ENCODE results near the gene ZDHHC20. TPM values are rescaled to one million over a fixed set of nuclear protein-coding genes. Genes with fewer than 3 reads are reported as not detected.
"Not testable (repeated sequence)": the region's sequence is repeated elsewhere in the genome, so short reads cannot be mapped to it uniquely, and the experiment has no call there.

ZDHHC20 gene
- total RNA-seq, 1 experiment from 2014 or later, result 56.6 TPM

- no peak for DNase-seq
- Histone ChIP-seq H3K36me3 (replicated peaks; ENCODE audit: control insufficient read depth, insufficient read depth, low read length) (peaks cover 5% of the 10 kb centered on the region), H3K27me3 (ENCODE audit: control insufficient read depth, insufficient read depth, low read length) (no peaks in the 10 kb centered on the region), H3K4me3 (ENCODE audit: insufficient read depth, low read depth, low read length) (no peak overlapping the region)
Measured at GRCh38 chr13:21405309-21405708, 53.8 kb downstream of the ZDHHC20 start.

DNA sequence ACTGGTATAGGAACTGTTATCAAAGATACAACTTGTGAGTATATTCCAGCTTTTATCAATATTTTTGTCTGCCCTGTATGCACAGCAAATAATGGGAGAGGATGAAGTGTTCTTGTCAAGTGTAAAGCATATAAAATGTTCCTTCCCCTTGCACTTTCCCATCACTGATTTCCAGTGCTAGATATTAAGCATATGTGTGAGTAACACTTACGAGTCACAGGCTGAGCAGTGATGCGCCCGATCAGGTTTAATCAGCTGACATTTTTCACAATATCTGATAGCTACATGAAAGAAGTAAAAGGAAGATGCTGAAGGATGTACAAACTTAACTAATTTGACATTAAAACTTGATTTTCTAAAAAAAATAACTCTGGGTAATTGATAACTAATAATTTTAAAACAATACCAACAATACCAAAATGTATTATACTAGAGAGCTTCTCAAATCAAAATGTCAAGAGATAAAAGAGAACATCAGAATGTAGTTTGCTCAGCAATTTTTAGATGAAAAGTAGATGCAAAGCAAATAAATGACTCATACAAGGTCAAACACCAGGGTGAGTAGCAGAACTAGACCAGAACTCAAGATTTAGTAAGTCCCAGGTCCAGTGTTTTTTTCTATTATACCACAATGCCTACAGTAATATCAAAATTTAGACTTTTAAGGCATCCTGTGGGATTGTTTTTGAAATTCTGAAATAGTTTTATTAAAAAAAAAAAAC is 56.4 kb downstream of the ZDHHC20 start:
- no peak overlapping the region for H3K4me3 ChIP-seq (ENCODE audit: insufficient read depth, low read depth, low read length)
- H3K36me3 ChIP-seq (replicated peaks; ENCODE audit: control insufficient read depth, insufficient read depth, low read length), result peaks cover 4% of the 10 kb centered on the region
- no peaks in the 10 kb centered on the region for H3K27me3 ChIP-seq (ENCODE audit: control insufficient read depth, insufficient read depth, low read length)
- no peak for DNase-seq

- H3K36me3 ChIP-seq (replicated peaks; ENCODE audit: control insufficient read depth, insufficient read depth, low read length), result peaks cover 5% of the 10 kb centered on the region
Measured at GRCh38 chr13:21399741-21400140, 59.4 kb downstream of the ZDHHC20 start.

GRCh38 chr13:21395953-21396352 is 63.1 kb downstream of the ZDHHC20 start:
- H3K4me3 ChIP-seq (ENCODE audit: insufficient read depth, low read depth, low read length), result no peak overlapping the region
- no peaks in the 10 kb centered on the region for H3K27me3 ChIP-seq (ENCODE audit: control insufficient read depth, insufficient read depth, low read length)
- DNase-seq, result no peak
- H3K36me3 ChIP-seq (replicated peaks; ENCODE audit: control insufficient read depth, insufficient read depth, low read length), result peaks cover 3% of the 10 kb centered on the region

More at GRCh38 chr13:21399741-21400140, 59.4 kb downstream of the ZDHHC20 start:
- Histone ChIP-seq H3K27me3 (ENCODE audit: control insufficient read depth, insufficient read depth, low read length) (no peaks in the 10 kb centered on the region), H3K4me3 (ENCODE audit: insufficient read depth, low read depth, low read length) (no peak overlapping the region)
- no peak for DNase-seq

- Histone ChIP-seq H3K27me3 (ENCODE audit: control insufficient read depth, insufficient read depth, low read length) (no peaks in the 10 kb centered on the region), H3K36me3 (replicated peaks; ENCODE audit: control insufficient read depth, insufficient read depth, low read length) (no peaks in the 10 kb centered on the region; the same call in none of the 2 replicates), H3K4me3 (ENCODE audit: insufficient read depth, low read depth, low read length) (no peak overlapping the region)
- DNase-seq, result no peak
Measured at GRCh38 chr13:21389124-21389523, 70.0 kb downstream of the ZDHHC20 start.

DNA sequence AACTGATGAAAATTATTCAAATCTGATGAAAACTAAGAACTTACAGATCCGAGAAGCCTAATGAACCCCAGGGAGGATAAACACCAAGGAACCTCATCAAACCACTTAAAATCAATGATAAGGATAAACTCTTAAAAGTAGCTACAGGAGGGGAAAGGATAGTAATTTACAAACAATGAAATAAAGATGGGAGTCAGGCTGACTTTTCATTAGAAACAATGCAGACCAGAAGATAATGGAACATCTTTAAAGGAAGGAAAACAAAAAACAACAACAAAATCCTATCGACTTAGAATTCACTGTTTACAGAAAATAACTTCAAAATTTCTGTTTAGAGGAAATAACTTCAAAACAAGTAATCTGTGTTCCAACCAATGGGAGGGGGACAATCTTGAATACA is 73.4 kb downstream of the ZDHHC20 start:
- no peak overlapping the region for H3K4me3 ChIP-seq (ENCODE audit: insufficient read depth, low read depth, low read length)
- DNase-seq, result no peak

DNA sequence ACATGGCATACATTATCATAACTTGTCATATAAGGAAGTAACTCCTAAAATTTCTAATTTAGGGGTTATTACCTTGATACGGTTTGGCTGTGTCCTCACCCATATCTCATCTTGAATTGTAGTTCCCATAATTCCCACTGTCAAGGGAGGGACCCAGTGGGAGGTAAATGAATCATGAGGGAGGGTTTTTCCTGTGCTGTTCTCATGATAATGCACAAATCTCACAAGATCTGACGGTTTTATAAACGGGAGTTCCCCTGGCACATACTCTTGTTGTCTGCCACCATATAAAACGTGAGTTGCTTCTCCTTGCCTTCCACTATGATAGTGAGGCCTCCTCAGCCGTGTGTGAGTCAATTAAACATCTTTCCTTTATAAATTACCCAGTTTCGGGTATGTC is 76.0 kb downstream of the ZDHHC20 start:
- H3K4me3 ChIP-seq (ENCODE audit: insufficient read depth, low read depth, low read length), result no peak overlapping the region
- H3K36me3 ChIP-seq (replicated peaks; ENCODE audit: control insufficient read depth, insufficient read depth, low read length), result no peaks in the 10 kb centered on the region; the same call in none of the 2 replicates
- H3K27me3 ChIP-seq (ENCODE audit: control insufficient read depth, insufficient read depth, low read length), result no peaks in the 10 kb centered on the region
- no peak for DNase-seq

More for the DNA sequence above, 73.4 kb downstream of the ZDHHC20 start:
- Histone ChIP-seq H3K36me3 (replicated peaks; ENCODE audit: control insufficient read depth, insufficient read depth, low read length) (no peaks in the 10 kb centered on the region; the same call in none of the 2 replicates), H3K27me3 (ENCODE audit: control insufficient read depth, insufficient read depth, low read length) (no peaks in the 10 kb centered on the region)

- DNase-seq, result not testable (repeated sequence)
Measured at GRCh38 chr13:21376998-21377985, 81.8 kb downstream of the ZDHHC20 start.

DNA sequence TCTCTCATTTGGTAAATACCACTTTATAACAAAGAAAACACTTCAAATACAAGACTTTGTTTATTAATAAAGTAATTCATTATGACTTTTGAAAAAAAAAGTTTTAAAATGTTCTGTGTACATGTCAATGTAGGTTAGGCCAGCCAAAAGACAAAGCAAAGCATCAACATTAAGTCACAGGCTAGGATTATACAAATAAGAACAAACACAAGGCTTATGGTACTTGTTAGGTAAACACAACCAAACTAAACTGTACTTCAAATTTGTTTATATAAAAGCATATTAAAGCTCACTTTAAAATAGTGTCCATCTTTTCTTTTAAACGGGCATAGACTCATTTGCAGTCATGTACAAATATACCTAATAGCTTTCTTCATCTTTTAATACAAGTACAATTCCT is 86.6 kb downstream of the ZDHHC20 start:
- no peak overlapping the region for H3K4me3 ChIP-seq (ENCODE audit: insufficient read depth, low read depth, low read length)
- DNase-seq, result no peak
- H3K27me3 ChIP-seq (ENCODE audit: control insufficient read depth, insufficient read depth, low read length), result no peaks in the 10 kb centered on the region
- peaks cover 5% of the 10 kb centered on the region for H3K36me3 ChIP-seq (replicated peaks; ENCODE audit: control insufficient read depth, insufficient read depth, low read length)

More at GRCh38 chr13:21376998-21377985, 81.8 kb downstream of the ZDHHC20 start:
- not testable (repeated sequence) for H3K4me3 ChIP-seq (ENCODE audit: insufficient read depth, low read depth, low read length); H3K27me3 ChIP-seq (ENCODE audit: control insufficient read depth, insufficient read depth, low read length); H3K36me3 ChIP-seq (replicated peaks; ENCODE audit: control insufficient read depth, insufficient read depth, low read length)

DNA sequence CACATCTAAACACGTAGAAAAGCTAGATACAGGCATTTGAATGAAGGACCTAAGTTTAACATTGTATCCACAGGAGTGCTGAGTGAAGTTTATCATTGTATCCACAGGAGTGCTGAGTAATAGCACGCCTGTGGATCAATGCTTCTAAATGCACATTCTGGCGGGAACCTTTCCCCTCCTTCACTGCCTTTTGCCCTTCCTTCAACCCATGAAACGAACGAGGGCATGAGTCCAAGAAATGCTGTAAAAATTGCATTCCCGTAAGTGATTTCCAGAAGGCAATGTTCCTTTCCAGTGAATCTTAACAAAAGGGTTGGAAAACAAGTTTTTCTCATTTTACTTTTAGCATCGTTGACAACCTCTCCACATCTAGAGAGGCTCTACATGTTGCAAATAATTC is 88.1 kb downstream of the ZDHHC20 start:
- Histone ChIP-seq H3K27me3 (ENCODE audit: control insufficient read depth, insufficient read depth, low read length) (no peaks in the 10 kb centered on the region), H3K36me3 (replicated peaks; ENCODE audit: control insufficient read depth, insufficient read depth, low read length) (peaks cover 2% of the 10 kb centered on the region), H3K4me3 (ENCODE audit: insufficient read depth, low read depth, low read length) (no peak overlapping the region)
- DNase-seq, result no peak

DNA sequence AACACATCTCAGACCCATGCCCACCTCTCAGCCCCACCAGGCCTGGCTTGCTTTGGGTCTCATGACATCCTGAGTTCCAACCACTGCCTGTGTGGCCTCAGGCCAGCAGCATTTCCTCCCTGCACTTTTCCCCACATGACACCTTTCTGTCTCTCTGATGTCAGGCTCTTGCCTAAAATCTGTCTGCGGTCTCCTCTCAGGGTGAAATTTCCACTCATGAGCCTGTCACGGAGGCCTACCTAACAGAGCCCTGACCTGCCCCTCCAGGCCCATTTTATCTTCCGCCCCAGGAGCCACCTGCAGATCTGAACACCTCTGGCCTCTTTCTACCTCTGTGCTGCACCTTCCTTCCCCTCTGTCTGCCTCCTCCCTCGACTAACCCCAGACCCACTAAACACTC is 93.5 kb downstream of the ZDHHC20 start:
- H3K27me3 ChIP-seq (ENCODE audit: control insufficient read depth, insufficient read depth, low read length), result no peaks in the 10 kb centered on the region
- no peak overlapping the region for H3K4me3 ChIP-seq (ENCODE audit: insufficient read depth, low read depth, low read length)
- DNase-seq, result no peak
- no peaks in the 10 kb centered on the region for H3K36me3 ChIP-seq (replicated peaks; ENCODE audit: control insufficient read depth, insufficient read depth, low read length)

DNA sequence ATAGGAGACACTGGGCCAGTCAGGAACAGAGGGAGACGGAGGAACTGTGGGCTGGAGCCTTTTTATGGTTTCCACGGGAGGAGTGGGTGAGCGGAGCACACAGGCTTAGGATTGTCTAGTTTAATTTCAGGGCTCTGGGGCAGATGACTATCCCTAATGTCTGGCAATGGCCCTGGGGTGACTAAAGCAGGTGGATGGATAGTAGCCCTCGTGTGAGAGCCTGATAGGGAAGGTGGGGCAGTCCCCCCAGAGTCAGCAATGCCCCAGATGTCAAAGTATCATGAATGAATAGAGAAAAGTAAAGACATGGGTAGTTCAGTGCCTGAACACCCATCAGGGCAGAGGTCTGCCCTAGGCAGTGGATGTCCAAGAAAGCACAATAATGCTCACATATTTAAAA is 94.2 kb downstream of the ZDHHC20 start:
- DNase-seq, result no peak
- H3K4me3 ChIP-seq (ENCODE audit: insufficient read depth, low read depth, low read length), result no peak overlapping the region
- no peaks in the 10 kb centered on the region for H3K27me3 ChIP-seq (ENCODE audit: control insufficient read depth, insufficient read depth, low read length)
- no peaks in the 10 kb centered on the region for H3K36me3 ChIP-seq (replicated peaks; ENCODE audit: control insufficient read depth, insufficient read depth, low read length)

- Histone ChIP-seq H3K27me3 (ENCODE audit: control insufficient read depth, insufficient read depth, low read length) (no peaks in the 10 kb centered on the region), H3K36me3 (replicated peaks; ENCODE audit: control insufficient read depth, insufficient read depth, low read length) (no peaks in the 10 kb centered on the region), H3K4me3 (ENCODE audit: insufficient read depth, low read depth, low read length) (no peak overlapping the region)
- no peak for DNase-seq
Measured at GRCh38 chr13:21364357-21364756, 94.7 kb downstream of the ZDHHC20 start.

DNA sequence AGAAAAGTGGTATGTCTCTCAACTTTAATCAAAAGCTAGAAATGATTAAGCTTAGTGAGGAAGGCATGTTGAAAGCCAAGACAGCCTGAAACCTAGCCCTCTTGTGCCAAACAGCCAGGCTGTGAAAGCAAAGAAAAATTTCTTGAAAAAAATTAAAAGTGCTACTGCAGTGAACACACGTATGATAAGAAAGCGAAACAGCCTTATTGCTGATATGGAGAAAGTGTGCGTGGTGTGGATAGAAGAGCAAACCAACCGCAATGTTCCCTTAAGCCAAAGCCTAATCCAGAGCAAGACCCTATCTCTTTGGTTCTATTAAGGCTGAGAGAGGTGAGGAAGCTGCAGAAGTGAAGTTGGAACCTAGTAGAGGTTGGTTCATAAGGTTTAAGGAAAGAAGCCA is 96.4 kb downstream of the ZDHHC20 start:
- Histone ChIP-seq H3K27me3 (ENCODE audit: control insufficient read depth, insufficient read depth, low read length) (no peaks in the 10 kb centered on the region), H3K36me3 (replicated peaks; ENCODE audit: control insufficient read depth, insufficient read depth, low read length) (no peaks in the 10 kb centered on the region)

DNA sequence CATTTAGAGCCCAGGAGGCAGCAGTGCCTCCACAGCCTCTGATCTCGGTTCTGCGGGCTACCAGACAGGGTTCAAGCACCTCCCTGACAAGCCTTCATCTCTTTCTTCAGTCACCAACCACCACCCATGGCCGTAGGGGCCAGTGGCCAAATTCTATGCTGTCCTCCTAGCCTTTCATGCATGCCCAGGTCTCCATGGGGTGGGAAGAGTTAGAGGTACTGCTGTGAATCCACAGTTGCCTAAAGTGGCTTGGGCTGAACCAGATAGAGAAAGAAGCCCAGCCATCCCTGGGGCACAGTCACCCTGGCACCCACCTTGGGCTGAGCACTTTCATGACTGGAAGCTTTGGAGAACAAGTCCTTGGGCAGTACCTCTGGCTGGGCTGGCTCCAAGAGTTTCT is 97.4 kb downstream of the ZDHHC20 start:
- Histone ChIP-seq H3K4me3 (ENCODE audit: insufficient read depth, low read depth, low read length) (no peak overlapping the region), H3K36me3 (replicated peaks; ENCODE audit: control insufficient read depth, insufficient read depth, low read length) (no peaks in the 10 kb centered on the region), H3K27me3 (ENCODE audit: control insufficient read depth, insufficient read depth, low read length) (no peaks in the 10 kb centered on the region)
- DNase-seq, result no peak

More for the DNA sequence above, 96.4 kb downstream of the ZDHHC20 start:
- no peak for DNase-seq
- H3K4me3 ChIP-seq (ENCODE audit: insufficient read depth, low read depth, low read length), result no peak overlapping the region

Data from H7 (cell line).